GM23338 (cell line): Measurements from ENCODE around the gene ACKR1. TPM values are rescaled to one million over a fixed set of nuclear protein-coding genes. Genes with fewer than 3 reads are reported as not detected.

Source experiments
- ATAC-seq: fragments of 200-7000 bp; cut with Tn5 transposase; 3 replicates; pipeline ENCODE4 v1.9.1; 2020
- DNase-seq: peaks from one replicate; pipeline ENCODE4 v3.0.0-alpha.2; 2015; ENCODE audit warnings: low spot score
- H2AFZ ChIP-seq: fragments of 200-600 bp; sonication (generic); 2 replicates; pipeline ENCODE4 v1.8.0; 2016; ENCODE audit warnings: antibody characterized with exemption, mild to moderate bottlenecking, moderate library complexity
- H3F3A ChIP-seq: fragments of 200-600 bp; sonication (generic); replicated peaks from 2 replicates; pipeline ENCODE4 v1.8.0; 2017; ENCODE audit warnings: antibody characterized with exemption, mixed run types, low read depth
- H3K27ac ChIP-seq: fragments of 200-600 bp; sonication (generic); 2 replicates; pipeline ENCODE4 v1.6.1; 2016; ENCODE audit warnings: low read depth
- H3K27me3 ChIP-seq: fragments of 200-600 bp; sonication (generic); 2 replicates; pipeline ENCODE4 v1.8.0; 2016; ENCODE audit warnings: mild to moderate bottlenecking, mixed run types, moderate library complexity; ENCODE audit not compliant: insufficient read depth
- H3K36me3 ChIP-seq: fragments of 200-600 bp; sonication (generic); 2 replicates; pipeline ENCODE4 v1.8.0; 2016; ENCODE audit warnings: mild to moderate bottlenecking; ENCODE audit not compliant: insufficient read depth
- H3K4me1 ChIP-seq: fragments of 200-600 bp; sonication (generic); 2 replicates; pipeline ENCODE4 v1.8.0; 2016; ENCODE audit warnings: mild to moderate bottlenecking, moderate library complexity; ENCODE audit not compliant: insufficient read depth
- H3K4me2 ChIP-seq: fragments of 200-600 bp; sonication (generic); 2 replicates; pipeline ENCODE4 v1.7.1; 2017; ENCODE audit warnings: mixed run types
- H3K4me3 ChIP-seq: fragments of 200-600 bp; sonication (generic); 2 replicates; pipeline ENCODE4 v1.6.1; 2016; ENCODE audit warnings: mixed run types
- H3K79me2 ChIP-seq: fragments of 200-600 bp; sonication (generic); replicated peaks from 2 replicates; pipeline ENCODE4 v1.8.0; 2017; ENCODE audit warnings: mild to moderate bottlenecking; ENCODE audit not compliant: insufficient read depth
- H3K9me2 ChIP-seq: fragments of 200-600 bp; sonication (generic); 2 replicates; pipeline ENCODE4 v1.8.0; 2017; ENCODE audit not compliant: insufficient read depth
- H4K20me1 ChIP-seq: fragments of 200-600 bp; sonication (generic); replicated peaks from 2 replicates; pipeline ENCODE4 v1.8.0; 2017; ENCODE audit warnings: mild to moderate bottlenecking; ENCODE audit not compliant: insufficient read depth
- H3K27ac Mint-ChIP-seq: 2 replicates; pipeline ENCODE4 v1.8.0; 2020; ENCODE audit warnings: inconsistent platforms, mild to moderate bottlenecking, moderate library complexity, mixed read lengths
- H3K27me3 Mint-ChIP-seq: 3 replicates; pipeline ENCODE4 v1.8.0; 2022; ENCODE audit warnings: low read depth, mild to moderate bottlenecking, moderate library complexity, mixed read lengths, inconsistent platforms; ENCODE audit not compliant: insufficient read depth, poor library complexity
- H3K36me3 Mint-ChIP-seq: 3 replicates; pipeline ENCODE4 v1.8.0; 2021; ENCODE audit warnings: low read depth, mild to moderate bottlenecking, inconsistent platforms, moderate library complexity, mixed read lengths
- H3K4me1 Mint-ChIP-seq: 3 replicates; pipeline ENCODE4 v1.8.0; 2020; ENCODE audit warnings: mild to moderate bottlenecking, inconsistent platforms, mixed read lengths
- H3K4me3 Mint-ChIP-seq: 3 replicates; pipeline ENCODE4 v1.8.0; 2021; ENCODE audit warnings: moderate library complexity, mild to moderate bottlenecking, inconsistent platforms, mixed read lengths
- H3K9me3 Mint-ChIP-seq: 3 replicates; pipeline ENCODE4 v1.8.0; 2020; ENCODE audit warnings: moderate library complexity, mild to moderate bottlenecking, inconsistent platforms, mixed read lengths
- CREB1 ChIP-seq: fragments of 250-450 bp; sonication (Bioruptor Pico); IDR thresholded peaks from 2 replicates; pipeline ENCODE4 v1.5.0; 2020; ENCODE audit warnings: low read depth, mild to moderate bottlenecking, moderate library complexity
- ETS1 ChIP-seq: IDR thresholded peaks from 2 replicates; pipeline ENCODE4 v1.6.1; 2016; ENCODE audit warnings: antibody characterized with exemption
- NANOG ChIP-seq: IDR thresholded peaks from 2 replicates; pipeline ENCODE4 v1.6.1; 2016; ENCODE audit warnings: antibody characterized with exemption, borderline replicate concordance
- POLR2AphosphoS5 ChIP-seq: IDR thresholded peaks from 2 replicates; pipeline ENCODE4 v1.6.1; 2016; ENCODE audit warnings: antibody characterized with exemption, low read depth
- REST ChIP-seq: IDR thresholded peaks from one replicate; pipeline ENCODE4 v1.6.1; 2018; ENCODE audit warnings: antibody characterized with exemption; ENCODE audit not compliant: unreplicated experiment
- STAT1 ChIP-seq: IDR thresholded peaks from one replicate; pipeline ENCODE4 v1.6.1; 2016; ENCODE audit warnings: antibody characterized with exemption; ENCODE audit not compliant: unreplicated experiment
- ZNF114 ChIP-seq: fragments of 250-450 bp; sonication (Bioruptor Pico); IDR thresholded peaks from 2 replicates; pipeline ENCODE4 v1.5.0; 2020; ENCODE audit warnings: mild to moderate bottlenecking, moderate library complexity
- ZNF331 ChIP-seq: fragments of 250-450 bp; sonication (Bioruptor Pico); IDR thresholded peaks from 2 replicates; pipeline ENCODE4 v1.5.0; 2020; ENCODE audit warnings: low read depth, mild to moderate bottlenecking, moderate library complexity
- ZNF462 ChIP-seq: fragments of 250-450 bp; sonication (Bioruptor Pico); IDR thresholded peaks from 2 replicates; pipeline ENCODE4 v1.5.0; 2020; ENCODE audit warnings: mild to moderate bottlenecking, moderate library complexity
- polyA plus RNA-seq: library from polyadenylated mRNA; unstranded; fragments of >200 nt; fragmentation: Nextera tagmentation; extraction: Ambion mirVana; gene quantifications from 2 replicates; pipeline ENCODE4 v1.2.1, GENCODE V29; 2016
- total RNA-seq: library from RNA; depleted of rRNA; stranded (reverse); fragments of >200 nt; shearing (Covaris generic); gene quantifications from 2 replicates; pipeline ENCODE4 v1.2.3, GENCODE V29; 2014

The ACKR1 gene
- total and polyA plus RNA-seq, 2 experiments from 2014 or later = 0.29 TPM; not detected in 1

- TF ChIP-seq REST = no peak
Observed at GRCh38 chr1:159218649-159219636, 14.3 kb downstream of the ACKR1 start (continued).

- H3K4me3 ChIP-seq = no peak overlapping the region
- no peak overlapping the region for H2AFZ ChIP-seq
- H3K4me2 ChIP-seq = no peak overlapping the region
- H3F3A ChIP-seq = no peaks in the 10 kb centered on the region
- H3K27ac ChIP-seq = no peak overlapping the region
- DNase-seq (no peak), ATAC-seq (no peak)
- no peaks in the 10 kb centered on the region for H3K36me3 ChIP-seq
- no peaks in the 10 kb centered on the region for H4K20me1 ChIP-seq
- no peaks in the 10 kb centered on the region for H3K9me2 ChIP-seq
- Mint-ChIP-seq H3K9me3 (no peaks in the 10 kb centered on the region), H3K27me3 (peaks cover 4% of the 10 kb centered on the region), H3K36me3 (no peaks in the 10 kb centered on the region), H3K4me1 (peaks cover 24% of the 10 kb centered on the region), H3K4me3 (no peak overlapping the region), H3K27ac (no peak overlapping the region)
- H3K4me1 ChIP-seq = peaks cover 18% of the 10 kb centered on the region
- no peaks in the 10 kb centered on the region for H3K79me2 ChIP-seq
- no peaks in the 10 kb centered on the region for H3K27me3 ChIP-seq
- TF ChIP-seq ZNF462 (CRISPR knock-in tag) = no peak
- no peak for TF ChIP-seq CREB1 (CRISPR knock-in tag)
- TF ChIP-seq ZNF114 (CRISPR knock-in tag) = no peak
- no peak for TF ChIP-seq ETS1
- TF ChIP-seq POLR2AphosphoS5 = no peak
- no peak for TF ChIP-seq NANOG
- TF ChIP-seq ZNF331 (CRISPR knock-in tag) = no peak
- TF ChIP-seq STAT1 = no peak
Observed at GRCh38 chr1:159222075-159222865, 17.6 kb downstream of the ACKR1 start.
